Neural cell (in vitro differentiated cells): ENCODE results near the gene TRAM2.

Experiments
- EZH2 ChIP-seq: fragments of 200-600, 300-800 bp; shearing (Covaris generic), sonication (generic); IDR thresholded peaks from 2 replicates; pipeline ENCODE4 v1.6.1; 2014; ENCODE audit warnings: antibody characterized with exemption, low read length, borderline replicate concordance, mild to moderate bottlenecking; ENCODE audit not compliant: insufficient read depth, poor library complexity, severe bottlenecking
- POLR2AphosphoS5 ChIP-seq: IDR thresholded peaks from 2 replicates; pipeline ENCODE4 v1.6.1; 2012
- TF ChIP-seq, protein P1 (sequence below): fragments of 450-650 bp; IDR thresholded peaks from 2 replicates; pipeline ENCODE4 v1.5.1; 2014; ENCODE audit warnings: antibody characterized with exemption, mild to moderate bottlenecking, moderate library complexity; ENCODE audit not compliant: poor library complexity, severe bottlenecking

- TF ChIP-seq POLR2AphosphoS5 (no peak), EZH2 (no peak)
- TF ChIP-seq, protein P1, sequence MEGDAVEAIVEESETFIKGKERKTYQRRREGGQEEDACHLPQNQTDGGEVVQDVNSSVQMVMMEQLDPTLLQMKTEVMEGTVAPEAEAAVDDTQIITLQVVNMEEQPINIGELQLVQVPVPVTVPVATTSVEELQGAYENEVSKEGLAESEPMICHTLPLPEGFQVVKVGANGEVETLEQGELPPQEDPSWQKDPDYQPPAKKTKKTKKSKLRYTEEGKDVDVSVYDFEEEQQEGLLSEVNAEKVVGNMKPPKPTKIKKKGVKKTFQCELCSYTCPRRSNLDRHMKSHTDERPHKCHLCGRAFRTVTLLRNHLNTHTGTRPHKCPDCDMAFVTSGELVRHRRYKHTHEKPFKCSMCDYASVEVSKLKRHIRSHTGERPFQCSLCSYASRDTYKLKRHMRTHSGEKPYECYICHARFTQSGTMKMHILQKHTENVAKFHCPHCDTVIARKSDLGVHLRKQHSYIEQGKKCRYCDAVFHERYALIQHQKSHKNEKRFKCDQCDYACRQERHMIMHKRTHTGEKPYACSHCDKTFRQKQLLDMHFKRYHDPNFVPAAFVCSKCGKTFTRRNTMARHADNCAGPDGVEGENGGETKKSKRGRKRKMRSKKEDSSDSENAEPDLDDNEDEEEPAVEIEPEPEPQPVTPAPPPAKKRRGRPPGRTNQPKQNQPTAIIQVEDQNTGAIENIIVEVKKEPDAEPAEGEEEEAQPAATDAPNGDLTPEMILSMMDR = no peak
Measured at GRCh38 chr6:52516269-52516668, 60.6 kb downstream of the TRAM2 start.
